SW 1271 (cell line): ENCODE measurements around the gene COPG2.
"Not testable (repeated sequence)": the region's sequence is repeated elsewhere in the genome, so short reads cannot be mapped to it uniquely, and the experiment has no call there.

Experiments
- DNase-seq, 2 experiments: peaks; one replicate each; lab custom pipeline; 2025; lab: John Stamatoyannopoulos, UW

Gene COPG2

GRCh38 chr7:130566168-130566897, 102.2 kb downstream of the COPG2 start:
- peak in 1 of 2 experiments; percentile 14 for DNase-seq

GRCh38 chr7:130560972-130561371, 107.6 kb downstream of the COPG2 start:
- DNase-seq, result peak in 1 of 2 experiments; percentile 35

DNA sequence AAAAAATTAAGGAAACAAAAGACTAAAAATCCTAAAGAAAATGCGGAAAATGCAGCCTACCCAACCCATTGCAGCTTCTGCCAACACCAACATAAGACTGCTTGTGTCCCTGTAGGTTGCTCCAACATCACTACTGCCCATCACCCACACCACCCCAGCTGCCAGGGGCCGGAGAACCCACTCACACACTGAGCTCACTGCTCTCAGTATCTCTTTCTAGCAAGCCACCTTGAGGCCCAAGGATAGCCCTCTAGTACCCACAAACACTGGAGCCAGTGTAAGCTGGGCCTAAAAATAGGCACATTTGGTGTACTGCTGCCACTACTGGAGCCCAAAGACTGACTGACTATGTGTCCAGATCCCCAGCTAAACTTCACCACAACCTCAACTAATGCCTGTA, 109.4 kb downstream of the COPG2 start:
- no peak for DNase-seq

DNA sequence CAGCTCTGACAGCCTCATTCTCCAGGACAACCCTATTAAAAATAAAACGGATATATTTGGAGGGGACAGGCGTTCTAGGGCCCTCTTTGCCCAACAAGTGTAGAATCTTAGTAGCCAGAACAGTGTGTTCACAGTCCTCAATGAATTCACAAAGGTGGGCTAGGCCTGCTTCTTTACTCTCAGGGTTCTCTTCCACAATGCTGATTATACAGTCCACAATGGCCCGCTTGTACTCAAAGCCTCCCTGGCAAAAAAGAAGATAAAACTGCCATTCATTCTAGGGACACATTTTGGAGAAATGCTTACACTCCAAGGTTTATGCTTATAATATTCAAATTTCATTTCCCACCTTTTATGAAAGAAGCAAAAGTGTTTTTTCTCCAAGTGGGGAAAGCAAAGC, 114.1 kb downstream of the COPG2 start:
- no peak for DNase-seq

- DNase-seq, result no peak
These were observed 115.0 kb downstream of the COPG2 start for GRCh38 chr7:130553398-130554029.

- no peak for DNase-seq
These were observed 124.2 kb downstream of the COPG2 start for GRCh38 chr7:130544356-130544755.

DNA sequence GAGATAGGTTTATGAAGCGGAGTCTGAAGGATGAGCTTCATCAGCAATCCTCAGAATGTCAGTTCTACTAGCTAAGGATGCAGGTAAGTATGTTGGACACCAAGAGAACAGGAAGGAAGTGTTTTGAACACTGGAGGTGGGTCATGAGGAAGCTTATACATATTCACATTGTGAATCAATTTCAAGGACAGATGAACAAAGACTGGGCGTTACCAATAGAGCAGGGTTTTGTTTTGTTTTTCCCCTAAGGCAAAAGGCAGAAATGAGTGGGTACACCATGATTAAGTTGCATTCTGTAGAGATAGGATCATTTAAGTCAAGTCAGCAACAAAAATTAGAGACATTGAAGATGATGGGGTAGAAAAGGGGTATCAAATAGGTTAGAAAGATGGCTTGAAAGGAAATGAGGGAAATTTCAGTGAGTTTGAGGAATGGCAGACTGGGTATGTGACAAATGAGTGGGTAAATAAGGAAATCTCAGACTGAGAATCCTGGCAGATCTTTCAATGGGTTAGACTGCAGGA, 125.0 kb downstream of the COPG2 start:
- DNase-seq, result no peak

DNA sequence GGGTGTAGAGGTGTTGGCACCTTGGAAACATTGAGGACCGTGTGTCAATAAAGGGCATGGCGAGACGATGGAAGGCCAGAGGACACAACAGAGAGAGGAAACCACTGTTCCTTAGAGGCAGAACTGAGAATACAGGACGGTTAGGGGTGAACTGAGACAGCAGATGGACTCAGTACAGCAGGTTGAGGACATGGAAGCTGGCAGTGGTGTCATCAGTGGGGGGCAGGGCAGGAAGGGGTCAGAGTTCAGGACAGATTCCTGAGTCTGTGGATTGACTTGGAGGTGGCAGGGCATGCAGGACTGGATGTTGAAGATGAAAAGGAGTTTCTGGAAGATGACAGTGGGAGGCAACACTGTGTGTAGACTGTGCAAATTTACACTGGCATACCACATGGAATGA, 126.3 kb downstream of the COPG2 start:
- not testable (repeated sequence) for DNase-seq

GRCh38 chr7:130541287-130541686, 127.3 kb downstream of the COPG2 start:
- not testable (repeated sequence) for DNase-seq

- not testable (repeated sequence) for DNase-seq
These were observed 130.7 kb downstream of the COPG2 start for GRCh38 chr7:130537894-130538293.

DNA sequence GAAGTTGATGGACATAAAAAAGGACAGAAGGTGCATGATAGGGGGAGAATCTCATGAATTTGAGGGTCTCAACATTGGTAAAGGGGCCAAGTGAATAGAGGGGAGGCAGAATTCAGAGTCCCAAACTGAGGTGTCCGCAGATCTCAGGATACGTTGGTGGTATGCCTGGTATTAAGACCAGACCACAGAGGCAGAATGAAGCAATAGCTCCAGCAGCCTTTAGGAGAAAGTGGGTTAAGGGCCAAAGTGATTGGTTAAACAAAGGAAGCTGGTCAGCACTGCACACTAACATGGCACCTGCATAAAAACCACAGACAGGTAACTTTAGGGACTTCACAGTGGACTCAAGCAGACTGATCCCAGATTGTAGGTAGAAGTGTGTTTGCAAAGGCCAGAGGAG, 139.1 kb downstream of the COPG2 start:
- no peak for DNase-seq

DNA sequence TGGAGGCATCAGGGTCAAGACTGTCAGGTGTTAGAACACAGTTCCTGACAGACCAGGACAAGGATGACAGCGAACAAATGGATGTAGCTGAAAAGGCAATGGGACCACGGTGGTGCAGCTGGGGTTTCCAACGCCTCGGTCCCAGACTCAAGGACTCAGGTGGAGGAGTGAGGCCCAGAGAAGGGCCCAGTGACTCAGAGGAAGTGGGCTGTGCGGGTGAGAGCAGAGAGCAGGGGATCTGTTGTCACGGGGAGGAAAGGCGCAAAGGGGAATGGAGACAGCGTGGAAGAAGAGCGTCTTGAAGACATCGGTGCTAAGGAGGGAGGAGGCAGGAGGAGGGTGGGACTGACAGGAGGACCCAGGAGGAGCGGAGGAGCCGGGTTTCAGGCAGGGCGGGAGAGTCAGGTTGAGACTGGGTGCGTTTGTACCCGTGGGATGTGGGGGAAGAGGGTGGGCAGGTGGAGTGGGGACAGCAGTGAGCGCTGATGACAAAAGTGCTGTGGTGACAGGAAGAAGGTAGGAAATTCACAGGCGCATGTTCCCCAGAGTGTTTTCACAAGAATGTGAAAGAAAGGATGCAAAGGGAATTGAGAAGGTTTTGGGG, 140.7 kb downstream of the COPG2 start:
- DNase-seq, result not testable (repeated sequence)

DNA sequence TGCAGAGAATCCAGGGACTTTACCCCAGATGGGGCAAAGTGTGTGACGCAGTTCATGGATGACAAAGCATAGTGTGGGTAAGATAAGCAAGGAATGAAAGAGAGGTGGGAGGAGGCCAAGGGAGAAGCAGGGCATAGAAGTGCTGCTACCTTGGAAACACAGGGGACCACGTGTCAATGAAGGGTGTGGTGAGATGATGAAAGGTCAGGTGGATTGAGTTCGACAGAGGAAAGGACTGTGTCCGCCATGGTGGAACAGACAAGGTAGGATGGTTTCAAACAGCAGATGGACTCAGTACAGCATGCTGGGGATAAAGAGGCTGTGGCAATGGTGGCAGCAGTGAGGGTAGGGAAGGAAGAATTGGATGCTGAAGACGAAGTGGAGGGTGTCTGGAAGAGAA, 143.9 kb downstream of the COPG2 start:
- no peak for DNase-seq

DNA sequence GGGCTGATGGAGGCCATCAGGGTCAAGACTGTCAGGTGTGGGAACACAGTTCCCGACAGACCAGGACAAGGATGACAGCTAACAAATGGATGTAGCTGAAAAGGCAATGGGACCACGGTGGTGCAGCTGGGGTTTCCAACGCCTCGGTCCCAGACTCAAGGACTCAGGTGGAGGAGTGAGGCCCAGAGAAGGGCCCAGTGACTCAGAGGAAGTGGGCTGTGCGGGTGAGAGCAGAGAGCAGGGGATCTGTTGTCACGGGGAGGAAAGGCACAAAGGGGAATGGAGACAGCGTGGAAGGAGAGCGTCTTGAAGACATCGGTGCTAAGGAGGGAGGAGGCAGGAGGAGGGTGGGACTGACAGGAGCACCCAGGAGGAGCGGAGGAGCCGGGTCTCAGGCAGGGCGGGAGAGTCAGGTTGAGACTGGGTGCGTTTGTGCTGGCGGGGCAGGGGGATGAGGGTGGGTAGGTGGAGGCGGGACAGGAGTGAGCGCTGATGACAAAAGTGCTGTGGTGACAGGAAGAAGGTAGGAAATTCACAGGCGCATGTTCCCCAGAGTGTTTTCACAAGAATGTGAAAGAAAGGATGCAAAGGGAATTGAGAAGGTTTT, 144.9 kb downstream of the COPG2 start:
- DNase-seq, result not testable (repeated sequence)

DNA sequence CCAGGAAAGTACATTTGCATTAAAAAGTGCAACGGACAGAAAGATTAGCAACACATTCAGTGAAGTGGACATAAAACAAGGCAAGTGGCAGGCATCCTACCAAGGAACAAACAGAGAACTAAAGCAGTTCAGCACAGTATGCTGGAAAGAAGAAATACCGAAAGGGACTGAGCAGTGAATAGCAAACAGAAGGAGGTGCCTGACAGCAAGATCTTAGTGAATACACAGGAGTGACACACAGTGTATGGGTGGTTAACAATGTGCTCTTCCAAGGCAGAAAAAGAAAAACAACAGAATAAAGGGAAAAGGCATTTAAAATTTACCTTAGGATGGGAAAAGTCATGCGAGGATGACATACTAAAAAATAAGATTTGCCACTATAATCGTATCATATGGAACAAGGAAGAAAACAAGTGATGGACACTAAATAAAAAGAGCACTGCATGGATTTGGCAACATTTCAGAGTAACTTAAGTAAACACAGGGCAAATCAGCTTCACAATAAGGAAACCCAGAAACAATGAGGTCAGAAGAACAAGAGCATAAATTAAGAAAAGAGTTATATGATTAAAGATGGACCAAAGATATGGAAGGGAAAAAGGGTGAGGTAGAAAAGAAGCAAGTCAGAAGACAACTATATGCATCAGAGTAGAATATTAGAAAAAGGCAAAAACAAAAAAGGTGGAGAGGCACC, 147.1 kb downstream of the COPG2 start:
- DNase-seq, result no peak

DNA sequence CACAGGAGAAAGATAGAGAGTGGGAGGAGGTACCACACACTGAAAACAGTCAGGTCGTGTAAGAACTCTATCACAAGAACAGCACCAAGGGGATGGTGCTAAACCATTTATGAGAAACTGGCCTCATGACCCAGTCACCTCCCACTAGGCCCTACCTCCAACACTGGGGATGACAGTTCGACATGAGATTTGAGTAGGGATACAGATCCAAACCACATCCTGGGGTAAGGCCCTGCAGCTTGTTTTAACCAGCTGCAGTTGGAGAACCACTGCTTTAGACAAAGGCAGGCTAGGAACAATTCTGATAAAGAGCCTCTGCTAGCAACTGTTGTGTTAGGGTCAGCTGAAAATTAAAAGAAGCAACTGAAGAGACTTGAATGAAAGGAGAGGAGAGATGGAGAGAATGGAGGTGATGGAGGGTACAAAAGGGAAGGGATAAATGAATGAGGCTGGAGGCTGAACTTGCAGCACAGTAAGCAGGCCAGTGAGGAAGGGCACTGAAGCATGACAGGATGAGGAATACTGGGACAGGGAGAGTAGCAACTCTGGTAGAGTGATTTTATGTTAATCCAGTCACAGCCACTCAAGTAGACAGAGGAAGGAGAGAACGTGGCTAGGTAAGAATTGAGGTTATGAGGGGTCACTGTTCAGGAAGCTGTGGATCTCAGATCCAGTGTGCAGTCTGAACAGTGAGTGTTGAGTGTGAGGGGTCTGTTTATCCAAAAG, 153.1 kb downstream of the COPG2 start:
- no peak for DNase-seq

DNA sequence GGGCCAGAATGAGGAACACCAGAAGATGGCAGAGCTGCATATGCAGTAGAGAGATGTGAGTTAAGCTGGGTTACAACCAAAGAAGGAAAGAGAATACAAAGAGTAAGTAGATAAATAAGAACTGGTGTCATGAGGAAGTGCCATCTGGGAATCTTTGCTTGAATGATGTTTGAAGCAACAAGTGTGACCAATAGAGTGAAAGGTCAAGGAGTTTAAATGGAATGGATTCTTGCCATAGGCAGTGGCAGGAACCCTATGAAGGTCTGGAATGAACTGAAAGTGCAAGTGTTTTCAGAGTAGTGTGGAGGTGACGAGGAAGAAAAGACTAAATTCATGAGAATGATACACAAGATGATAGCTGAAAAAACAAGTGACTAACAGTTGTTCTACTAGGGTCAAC, 155.1 kb downstream of the COPG2 start:
- no peak for DNase-seq

- not testable (repeated sequence) for DNase-seq
These were observed 156.5 kb downstream of the COPG2 start for GRCh38 chr7:130512038-130512437.

GRCh38 chr7:130506358-130506757, 162.2 kb downstream of the COPG2 start:
- no peak for DNase-seq

GRCh38 chr7:130505753-130506152, 162.8 kb downstream of the COPG2 start:
- DNase-seq, result no peak

GRCh38 chr7:130500910-130501309, 167.6 kb downstream of the COPG2 start:
- DNase-seq, result no peak
